Fibroblast of pulmonary artery (primary cell): ENCODE results near the gene HERPUD2.

ENCODE experiments used
- DNase-seq: peaks from one replicate; pipeline ENCODE4 v3.0.0-alpha.2; 2010; ENCODE audit warnings: low read depth
- H3K4me3 ChIP-seq: replicated peaks from 2 replicates; pipeline ENCODE4 v1.5.1; 2011; ENCODE audit warnings: low read depth, mild to moderate bottlenecking, control low read depth, low read length, moderate library complexity
- CTCF ChIP-seq: IDR thresholded peaks from 2 replicates; pipeline ENCODE4 v1.5.1; 2011; ENCODE audit warnings: mild to moderate bottlenecking, control low read depth, low read length, inconsistent platforms; ENCODE audit errors: missing control alignments

The HERPUD2 gene

GRCh38 chr7:35714862-35715261 lies 19.9 kb upstream of the HERPUD2 start:
- no peak for TF ChIP-seq CTCF
- no peak for DNase-seq
- no peak overlapping the region for H3K4me3 ChIP-seq

- no peak overlapping the region for H3K4me3 ChIP-seq
- DNase-seq = no peak
- TF ChIP-seq CTCF = no peak
Observed at GRCh38 chr7:35714407-35714806, 19.5 kb upstream of the HERPUD2 start.

GRCh38 chr7:35712563-35713226 lies 17.8 kb upstream of the HERPUD2 start:
- no peak for TF ChIP-seq CTCF
- no peak for DNase-seq
- H3K4me3 ChIP-seq = no peak overlapping the region

- TF ChIP-seq CTCF = no peak
Observed at GRCh38 chr7:35707422-35707821, 12.5 kb upstream of the HERPUD2 start.

GRCh38 chr7:35705932-35706461 lies 11.1 kb upstream of the HERPUD2 start:
- H3K4me3 ChIP-seq = no peak overlapping the region
- DNase-seq = peak; percentile 21
- TF ChIP-seq CTCF = no peak

More at GRCh38 chr7:35707422-35707821, 12.5 kb upstream of the HERPUD2 start:
- peak; percentile 17 for DNase-seq
- no peak overlapping the region for H3K4me3 ChIP-seq

- DNase-seq = no peak
Observed at GRCh38 chr7:35704261-35704660, 9.3 kb upstream of the HERPUD2 start.

More at GRCh38 chr7:35704261-35704660, 9.3 kb upstream of the HERPUD2 start:
- TF ChIP-seq CTCF = no peak
- H3K4me3 ChIP-seq = no peak overlapping the region
